Stimulated activated CD4-positive, alpha-beta T cell treated with anti-CD3 and anti-CD28 coated beads, Interleukin-4, amount 100 ng/mL, for 24 hours (primary cell): ENCODE data around the gene MRPL12.

Source experiments
- DNase-seq: peaks from one replicate; pipeline ENCODE4 v3.0.0-alpha.2; 2020

MRPL12 gene

GRCh38 chr17:81703747-81704654 lies 834 bp downstream of the MRPL12 start:
- no peak for DNase-seq

DNA sequence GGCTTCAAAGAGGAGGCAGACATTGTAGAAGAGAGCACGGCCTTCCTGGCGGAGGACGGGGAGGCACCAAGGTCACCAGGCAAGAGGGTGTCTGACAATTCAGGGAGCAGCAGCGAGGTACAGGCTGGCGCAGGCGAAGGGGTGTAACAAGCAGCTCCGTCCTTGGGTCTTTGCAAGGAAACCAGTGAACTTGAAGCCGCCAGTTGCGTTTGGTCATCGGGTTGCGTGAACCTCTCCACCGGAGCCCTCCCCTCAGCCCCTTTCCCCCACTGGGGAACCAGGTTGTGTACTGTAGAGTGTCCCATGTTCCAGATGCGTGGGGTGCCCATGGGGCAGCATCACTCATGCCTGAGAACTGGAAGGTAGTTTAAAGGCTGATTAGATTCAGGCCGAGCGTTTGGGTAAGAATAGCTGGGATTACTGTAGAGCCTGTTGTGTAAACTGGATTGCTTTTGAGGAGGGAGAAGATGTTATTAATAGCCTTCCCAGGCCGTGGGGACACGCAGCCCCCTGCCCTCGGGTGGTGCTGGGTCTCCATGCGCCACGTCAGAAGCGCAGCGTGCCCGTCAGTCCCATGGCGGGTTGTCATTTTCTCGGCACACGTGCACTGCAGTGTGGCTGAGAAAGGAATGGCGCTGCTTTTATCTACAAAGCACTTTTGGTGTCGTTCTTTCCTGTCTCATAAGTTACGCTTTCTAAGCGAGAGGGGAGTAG lies 2.5 kb downstream of the MRPL12 start:
- DNase-seq = no peak

- no peak for DNase-seq
Measured at GRCh38 chr17:81706232-81706611, 3.1 kb downstream of the MRPL12 start.

- DNase-seq = no peak
Measured at GRCh38 chr17:81706757-81707624, 3.8 kb downstream of the MRPL12 start.

- DNase-seq = no peak
Measured at GRCh38 chr17:81707725-81708646, 4.8 kb downstream of the MRPL12 start.

DNA sequence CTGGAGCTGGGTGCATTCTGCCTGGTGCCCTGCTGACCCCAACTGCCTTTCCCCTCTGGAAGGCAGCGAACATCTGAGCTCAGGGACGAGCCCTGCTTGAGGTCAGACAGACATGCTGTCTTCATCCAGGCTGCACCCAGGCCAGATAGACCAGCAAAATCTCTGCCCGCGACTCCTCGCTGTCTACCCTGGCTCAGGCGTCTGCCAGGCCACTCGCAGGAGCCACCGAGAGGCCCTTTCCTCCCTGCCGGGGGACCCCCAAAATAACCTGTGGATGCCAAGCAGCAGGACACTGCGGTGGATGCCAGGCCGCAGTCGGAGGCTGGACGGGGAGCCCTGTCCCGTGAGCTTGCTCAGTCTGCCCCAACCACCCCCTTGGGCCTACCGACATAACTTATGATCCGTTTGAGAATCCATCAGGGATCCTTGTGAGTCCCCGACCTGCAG lies 5.6 kb downstream of the MRPL12 start:
- DNase-seq = no peak

DNA sequence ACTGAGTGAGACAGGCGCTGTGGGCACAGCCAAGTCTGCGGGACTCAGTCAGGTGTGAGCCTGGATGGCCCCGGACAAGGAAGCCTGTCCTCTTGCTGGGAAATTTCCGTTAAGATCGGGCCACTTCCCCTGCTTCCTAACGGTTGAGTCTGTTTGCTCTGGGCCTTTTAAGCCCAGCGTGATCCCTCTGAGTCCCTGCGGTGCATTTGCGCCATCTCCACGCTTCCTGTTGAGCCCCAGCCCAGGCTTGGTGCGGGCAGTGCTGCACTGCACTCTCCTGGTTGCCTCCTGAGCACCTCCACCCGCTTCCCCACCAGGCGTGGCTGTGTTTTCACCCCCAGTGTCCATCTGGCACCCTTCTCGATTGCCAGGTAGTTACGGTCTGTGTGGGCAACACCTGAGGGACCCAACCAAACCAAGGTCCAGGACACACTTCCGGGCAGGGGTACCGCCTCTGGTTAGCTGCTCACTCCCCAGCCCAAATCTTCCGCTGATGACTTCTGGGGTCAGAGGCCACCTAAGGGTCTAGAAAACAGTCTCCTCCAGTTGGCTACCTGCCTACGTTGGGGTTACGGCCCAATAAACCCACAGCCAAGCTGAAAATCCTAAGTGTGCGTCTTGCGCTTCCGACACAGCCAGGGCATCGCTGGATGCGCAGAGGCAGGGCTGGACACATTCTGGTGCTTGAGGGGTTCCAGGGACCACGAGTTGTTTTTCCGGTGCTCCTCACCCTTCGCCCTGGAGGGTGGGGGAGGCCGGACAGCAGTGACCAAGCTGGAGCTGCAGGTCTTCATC lies 7.5 kb downstream of the MRPL12 start:
- DNase-seq = peak; percentile 18

- DNase-seq = peak; percentile 83
Measured at GRCh38 chr17:81711814-81712467, 8.8 kb downstream of the MRPL12 start, which contains the start of gene SLC25A10. Gene SLC25A10 (plus strand): TSS chr17:81712284. CDS start chr17:81712427, 143 bp downstream.

DNA sequence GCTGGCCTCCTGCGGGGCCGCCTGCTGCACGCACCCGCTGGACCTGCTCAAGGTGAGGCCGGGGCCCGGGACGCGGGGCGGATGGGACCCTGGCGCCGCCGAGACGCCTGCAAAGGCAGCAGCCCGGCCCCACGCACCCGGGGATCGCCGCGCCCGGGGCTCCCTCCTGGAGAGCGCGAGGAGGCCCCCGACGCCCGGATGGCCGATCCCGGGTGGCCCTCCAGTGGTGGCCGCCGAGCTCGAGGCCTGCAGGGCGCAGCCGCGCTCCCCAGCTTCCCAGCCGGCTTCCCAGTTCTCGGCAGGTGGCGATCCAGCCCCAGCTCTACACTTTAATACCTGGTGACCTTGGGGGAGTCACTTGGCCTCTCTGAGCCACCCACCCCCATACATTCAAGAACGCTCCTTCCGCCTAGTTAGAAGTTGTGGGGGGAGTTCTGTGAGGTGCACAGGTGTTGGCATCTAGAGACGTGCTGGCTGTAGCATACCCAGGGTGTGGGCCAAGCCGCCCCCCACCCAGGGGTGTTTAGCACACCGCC lies 9.4 kb downstream of the MRPL12 start:
- DNase-seq = no peak

DNA sequence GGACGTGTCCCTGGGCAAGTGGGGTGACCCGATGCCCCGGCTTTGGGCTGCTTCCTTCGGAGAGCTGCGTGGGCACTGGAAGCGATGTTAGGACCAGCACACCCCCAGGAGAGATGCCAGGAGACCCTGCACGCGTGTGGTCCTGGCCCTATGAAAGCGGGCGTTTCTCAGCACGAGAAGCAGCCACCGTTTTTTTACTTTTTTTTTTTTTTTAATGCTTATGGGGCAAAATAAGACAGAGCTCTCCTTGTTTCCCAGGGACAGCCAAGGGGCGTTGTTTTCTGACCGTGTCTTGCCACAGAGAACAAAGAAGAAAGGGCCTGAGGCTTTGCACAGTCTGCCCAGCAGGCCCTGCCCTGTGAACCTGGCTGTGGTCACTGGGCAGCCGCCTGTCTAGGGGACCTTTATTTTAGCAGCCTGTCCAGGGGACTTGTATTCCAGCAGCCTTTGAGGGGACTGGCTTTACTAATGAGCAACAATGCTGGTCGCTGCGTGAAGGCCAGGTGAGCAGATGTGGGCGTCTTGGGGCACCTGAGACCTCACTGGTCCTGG lies 9.9 kb downstream of the MRPL12 start:
- DNase-seq = no peak

DNA sequence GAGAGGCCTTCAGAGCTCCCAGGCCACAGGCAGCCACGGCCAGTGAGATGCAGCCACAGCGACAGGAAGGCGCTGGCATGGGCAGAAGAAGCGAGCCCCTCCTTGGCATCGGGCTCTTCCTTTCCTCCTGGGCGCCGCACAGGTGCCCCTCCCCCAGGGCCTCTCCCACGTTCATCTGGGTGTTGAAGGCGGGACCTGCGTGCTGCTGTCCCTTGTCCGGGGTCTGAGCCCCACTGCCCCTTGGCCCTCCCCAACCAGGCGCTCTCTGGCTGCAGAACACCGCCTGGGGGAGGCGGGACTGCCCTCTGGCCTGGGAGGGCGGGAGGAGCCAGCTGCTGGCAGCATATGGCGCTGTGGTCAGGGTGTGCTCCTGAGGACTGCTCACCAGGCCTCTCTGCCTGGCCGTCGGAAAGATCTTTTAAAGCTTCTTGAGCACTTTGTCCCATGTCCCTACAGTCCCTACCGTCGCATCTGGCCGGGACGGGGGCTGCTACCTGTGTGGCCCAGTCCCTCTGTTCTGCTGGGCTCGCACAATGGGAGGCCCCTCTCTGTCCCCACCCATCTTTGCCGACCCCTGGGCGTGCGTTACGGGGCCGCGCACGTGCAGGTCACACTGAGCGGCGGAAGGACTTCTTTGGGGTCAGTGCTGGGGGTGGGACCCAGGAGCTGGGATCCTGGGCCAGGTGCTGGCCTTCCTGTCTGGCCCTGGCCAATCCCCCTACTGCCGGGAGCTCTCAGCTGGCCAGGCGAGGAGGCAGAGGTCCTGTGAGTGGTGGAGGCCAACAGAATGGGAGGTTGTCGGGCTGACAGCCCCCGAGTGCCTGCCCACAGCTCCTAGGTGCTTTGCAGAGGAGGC lies 10.6 kb downstream of the MRPL12 start:
- no peak for DNase-seq

DNA sequence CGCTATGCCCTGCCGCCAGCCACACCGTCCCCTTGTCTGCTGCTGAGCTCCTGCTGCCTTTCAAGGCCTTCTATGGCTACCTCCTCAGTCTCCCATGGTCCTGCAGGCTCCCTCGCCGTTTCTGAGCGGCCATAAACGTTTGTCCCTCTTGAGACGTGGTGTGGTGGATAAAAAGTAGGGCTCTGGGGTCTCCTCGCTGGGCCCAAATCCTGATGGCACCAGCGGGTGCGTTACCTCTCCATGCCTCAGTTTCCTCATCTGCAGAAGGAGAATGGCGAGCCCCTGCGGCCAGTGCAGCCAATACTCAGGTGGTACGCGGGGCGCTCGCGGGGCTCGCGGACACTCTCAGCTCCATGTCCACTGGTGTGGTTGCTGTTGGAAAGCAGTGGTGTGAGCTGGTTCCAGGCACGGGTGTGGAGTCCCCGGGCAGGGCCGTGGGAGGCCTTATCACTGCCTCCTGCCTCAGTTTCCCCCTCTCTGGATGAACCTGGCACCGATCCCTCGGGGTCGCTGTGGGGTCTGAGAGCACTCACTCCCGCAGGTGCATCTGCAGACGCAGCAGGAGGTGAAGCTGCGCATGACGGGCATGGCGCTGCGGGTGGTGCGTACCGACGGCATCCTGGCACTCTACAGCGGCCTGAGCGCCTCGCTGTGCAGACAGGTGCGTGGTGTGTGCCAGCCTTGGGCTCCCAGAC lies 11.4 kb downstream of the MRPL12 start:
- no peak for DNase-seq

DNA sequence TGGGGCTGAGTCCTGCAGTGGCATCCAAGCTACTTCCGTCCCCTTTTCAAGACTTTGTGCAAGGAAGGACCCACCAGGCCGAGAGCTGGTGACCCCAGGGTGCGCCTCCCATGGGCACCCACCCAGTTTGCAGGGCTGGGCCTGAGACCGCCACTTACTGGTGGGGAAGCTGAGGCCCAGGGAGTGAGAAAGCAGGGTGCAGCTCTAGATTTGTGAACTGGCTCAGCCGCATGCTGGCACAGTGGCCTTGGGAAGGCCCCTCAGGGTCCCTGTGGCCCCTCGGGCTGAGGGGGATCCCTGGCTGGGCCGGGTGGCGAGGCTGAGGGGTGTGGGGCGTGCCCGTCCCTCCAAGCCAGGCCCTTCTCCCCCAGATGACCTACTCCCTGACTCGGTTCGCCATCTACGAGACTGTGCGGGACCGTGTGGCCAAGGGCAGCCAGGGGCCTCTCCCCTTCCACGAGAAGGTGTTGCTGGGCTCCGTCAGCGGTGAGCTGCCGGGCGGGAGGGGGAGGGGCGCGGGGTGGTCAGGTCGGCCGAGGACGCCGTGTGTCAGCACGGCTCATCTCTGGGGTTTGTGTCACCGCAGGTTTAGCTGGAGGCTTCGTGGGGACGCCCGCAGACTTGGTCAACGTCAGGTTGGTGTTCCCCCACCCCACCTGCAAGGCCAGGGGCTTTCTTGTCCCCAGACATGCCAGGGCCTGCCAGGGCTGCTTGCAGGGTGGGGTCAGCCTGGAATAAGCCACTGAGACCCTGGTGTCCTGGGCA lies 12.1 kb downstream of the MRPL12 start:
- DNase-seq = no peak

DNA sequence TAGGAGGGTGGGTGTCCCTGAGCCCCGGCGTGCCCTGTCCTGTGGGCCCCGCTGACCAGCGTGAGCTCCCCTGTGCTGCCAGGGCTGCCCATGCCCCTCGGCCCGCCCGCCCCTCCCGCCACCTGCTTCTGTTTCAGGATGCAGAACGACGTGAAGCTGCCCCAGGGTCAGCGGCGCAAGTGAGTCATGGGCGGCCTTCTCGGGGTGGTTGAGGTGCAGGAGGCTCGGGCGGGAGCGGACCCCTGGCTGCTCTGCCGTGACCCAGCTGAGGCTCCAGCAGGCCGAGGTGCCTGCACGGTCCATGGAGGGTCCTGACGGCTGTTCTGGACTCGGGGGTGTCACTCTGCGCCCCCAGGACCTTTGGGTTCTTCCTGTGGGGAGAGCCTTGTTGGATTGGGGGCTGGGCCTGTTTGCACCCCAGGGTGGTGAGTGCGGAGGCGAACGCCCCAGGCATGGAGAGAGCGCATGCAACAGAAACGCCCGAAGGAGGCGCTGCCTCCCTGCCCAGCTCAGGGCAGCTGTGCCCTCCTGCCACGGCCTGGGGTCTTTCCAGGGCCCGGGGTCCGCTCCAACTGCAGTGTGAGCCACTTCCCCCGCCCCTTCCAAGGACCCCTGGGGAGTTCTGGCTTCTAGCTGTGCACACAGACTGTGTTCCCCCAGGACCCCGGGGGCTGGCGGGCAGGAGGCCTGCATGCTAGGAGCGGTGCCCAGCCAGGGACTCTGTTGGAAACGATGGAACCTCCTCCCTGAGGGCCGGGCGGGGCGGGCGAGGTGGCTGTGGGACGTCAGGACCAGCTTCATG lies 12.9 kb downstream of the MRPL12 start:
- DNase-seq = no peak

DNA sequence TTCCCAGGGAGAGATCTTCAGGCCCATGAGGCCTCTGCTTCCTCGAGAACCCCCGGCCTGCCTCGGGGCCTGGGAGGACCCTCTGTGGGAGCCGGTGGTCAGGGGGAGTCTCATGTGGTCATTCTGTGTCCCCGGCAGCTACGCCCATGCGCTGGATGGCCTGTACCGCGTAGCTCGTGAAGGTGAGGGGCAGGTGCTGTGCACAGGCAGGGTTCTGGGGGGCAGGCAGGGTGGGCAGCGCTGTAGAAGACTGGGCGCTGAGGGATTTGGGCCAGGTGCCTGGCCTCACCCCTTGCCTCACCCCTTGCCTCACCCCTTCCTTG lies 13.5 kb downstream of the MRPL12 start:
- no peak for DNase-seq

DNA sequence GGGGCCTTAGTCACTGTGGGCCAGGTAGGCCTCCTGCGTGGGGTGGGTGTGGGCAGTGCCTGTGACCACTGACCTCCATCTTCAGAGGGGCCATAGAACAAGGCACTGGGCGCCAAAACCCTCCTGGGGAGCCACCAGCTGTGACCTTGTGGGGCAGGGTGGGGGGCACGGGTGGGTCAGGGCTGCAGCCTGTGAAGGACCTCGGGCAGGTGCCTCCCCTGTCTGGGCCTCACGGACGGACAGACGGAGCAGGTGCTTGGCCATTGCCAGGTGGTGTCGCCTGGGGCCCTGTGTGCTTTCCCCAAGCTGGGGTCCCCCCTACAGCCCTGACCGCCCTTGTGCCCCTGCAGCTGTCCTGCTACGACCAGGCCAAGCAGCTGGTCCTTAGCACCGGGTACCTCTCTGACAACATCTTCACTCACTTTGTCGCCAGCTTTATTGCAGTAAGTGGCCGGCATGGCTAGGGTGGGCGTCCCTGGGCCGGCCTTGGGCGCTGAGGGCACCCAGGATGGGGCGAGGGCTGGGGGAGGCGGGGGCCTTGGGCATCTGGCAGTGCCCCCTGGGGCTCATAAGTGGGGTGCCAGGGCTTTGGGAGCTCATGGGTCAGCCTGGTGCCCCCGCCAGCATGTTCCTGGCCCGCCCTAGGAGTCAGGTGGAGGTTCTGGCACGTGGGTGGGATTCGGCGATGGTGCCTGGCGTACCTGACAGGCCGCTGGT lies 14.0 kb downstream of the MRPL12 start:
- no peak for DNase-seq
